ENCODE measurements around the gene ZNF581.

- TF ChIP-seq CTCF (IDR thresholded peaks at IDR 0.05; ENCODE audit: insufficient read depth, low read depth, low read length) (no peak), EZH2 (IDR thresholded peaks at IDR 0.05; ENCODE audit: insufficient read depth, low read length) (no peak)
Observed at GRCh38 chr19:55692681-55693081, 49.2 kb downstream of the ZNF581 start.
